Stomach smooth muscle (tissue), 2 donors: ENCODE results near the gene USP6.
A peak's percentile ranks its signal among the peaks of the same experiment; 100 is the strongest.
"Not testable (repeated sequence)": the region's sequence is repeated elsewhere in the genome, so short reads cannot be mapped to it uniquely, and the experiment has no call there.

Experiments
- H3K27ac ChIP-seq: one replicate; pipeline ENCODE4 v1.7.0; 2013; ENCODE audit warnings: mild to moderate bottlenecking, low read length, inconsistent platforms
- H3K27me3 ChIP-seq, 2 donors: one replicate each; pipeline ENCODE4 v1.7.0; 2013; ENCODE audit warnings: low read length in 2 of 2; ENCODE audit not compliant: insufficient read depth in 2 of 2, control insufficient read depth in 1 of 2
- H3K36me3 ChIP-seq, 2 donors: one replicate each; pipeline ENCODE4 v1.7.0; 2013; ENCODE audit warnings: low read length in 2 of 2; ENCODE audit not compliant: control insufficient read depth in 2 of 2, insufficient read depth in 2 of 2
- H3K4me1 ChIP-seq: one replicate; pipeline ENCODE4 v1.7.0; 2013; ENCODE audit warnings: low read length; ENCODE audit not compliant: control insufficient read depth, insufficient read depth
- H3K4me3 ChIP-seq, 2 donors: one replicate each; pipeline ENCODE4 v1.7.0; 2013; ENCODE audit warnings: low read length in 2 of 2
- H3K9ac ChIP-seq, 2 donors: one replicate each; pipeline ENCODE4 v1.7.0; 2013; ENCODE audit warnings: low read length in 2 of 2, mild to moderate bottlenecking in 1 of 2
- H3K9me3 ChIP-seq, 2 donors: one replicate each; pipeline ENCODE4 v1.7.0; 2013; ENCODE audit warnings: low read length in 2 of 2; ENCODE audit not compliant: control insufficient read depth in 2 of 2
- donor health status: healthy.
- donor health status: Pancreatic carcinoma.

The USP6 gene

DNA sequence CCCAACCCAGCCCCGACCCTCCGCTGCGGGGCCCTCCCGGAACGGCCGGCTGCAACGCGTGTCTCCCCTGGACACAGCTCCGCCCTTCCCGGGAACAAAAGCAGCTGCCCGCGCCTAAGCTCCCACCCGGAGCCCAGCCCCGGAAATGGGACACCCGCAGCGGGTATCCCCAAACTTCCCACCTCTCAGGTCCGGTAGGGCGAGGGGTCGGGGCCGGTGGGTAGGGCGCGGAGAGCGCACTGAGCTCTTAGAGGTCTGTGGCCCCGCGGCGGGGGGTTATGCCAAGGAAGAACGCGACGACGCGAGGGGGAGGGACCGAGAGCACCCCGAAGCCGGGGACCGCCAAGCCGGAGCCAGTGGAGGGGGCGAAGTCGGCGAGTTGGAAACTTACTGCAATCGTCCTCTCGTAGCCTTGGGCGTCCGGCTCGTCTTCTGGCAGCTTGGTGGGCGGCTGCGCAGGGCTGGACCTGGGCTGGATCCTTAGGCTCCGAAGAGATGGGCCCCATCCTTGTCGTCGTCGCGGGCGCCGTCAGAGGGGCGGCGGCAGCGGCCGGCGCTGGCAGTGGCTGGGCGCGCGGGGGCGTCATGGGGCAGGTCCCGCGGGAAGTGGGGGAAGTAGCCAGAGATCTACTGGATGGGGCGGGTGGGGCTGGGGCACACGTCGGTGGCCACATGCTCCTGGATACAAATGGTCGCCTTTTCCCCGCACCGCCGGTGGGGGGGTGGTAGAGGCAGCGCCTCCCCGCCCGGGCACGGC is 6.9 kb downstream of the USP6 start:
- Histone ChIP-seq H3K9me3 (no peaks in the 10 kb centered on the region), H3K27me3 (peaks cover 4 to 18% of the 10 kb centered on the region in 2 donors), H3K36me3 (no peaks in the 10 kb centered on the region), H3K9ac (peak overlapping the region; percentile 47 to 59), H3K4me1 (peaks cover 9% of the 10 kb centered on the region), H3K27ac (no peak overlapping the region), H3K4me3 (peak overlapping the region; percentile 60 to 72)

DNA sequence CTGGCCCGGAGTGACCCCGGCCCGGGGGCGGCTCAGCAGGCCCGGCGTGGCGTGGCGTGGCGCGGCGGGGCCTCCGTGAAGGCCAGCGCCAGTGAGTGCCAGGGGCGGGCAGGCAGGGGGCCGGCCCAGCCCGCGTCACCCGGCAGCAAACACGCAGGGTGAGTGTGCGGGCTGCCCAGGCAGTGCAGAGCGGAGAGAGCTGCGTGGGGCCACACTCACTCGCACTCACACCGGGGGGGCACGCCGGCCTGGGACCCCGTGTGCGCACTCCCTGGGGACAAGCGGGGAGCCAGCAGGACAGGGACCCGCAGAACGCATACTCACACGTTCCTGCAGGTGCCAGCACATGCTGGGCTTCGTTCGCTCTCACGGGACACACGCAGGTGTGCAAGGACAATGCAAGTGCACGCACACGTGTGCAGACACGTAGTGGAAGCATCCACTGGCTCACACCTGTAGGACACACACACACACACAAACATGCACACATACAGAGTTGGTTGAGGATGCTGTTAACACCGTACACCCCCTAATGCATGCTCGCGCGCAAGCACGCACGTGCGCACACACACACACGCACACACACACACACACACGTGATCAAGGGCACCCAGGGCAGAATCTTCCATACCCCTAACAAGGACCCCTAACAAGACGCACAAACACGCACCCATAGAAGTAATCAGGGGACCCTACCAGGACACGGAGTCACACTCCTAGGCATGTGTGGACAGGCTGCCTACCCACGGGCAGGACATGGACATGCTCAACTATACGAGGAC is 7.7 kb downstream of the USP6 start:
- Histone ChIP-seq H3K27ac (no peak overlapping the region), H3K36me3 (no peaks in the 10 kb centered on the region), H3K4me1 (peaks cover 9% of the 10 kb centered on the region), H3K4me3 (peak overlapping the region in 1 of 2 donors; percentile 72), H3K9ac (no peak overlapping the region), H3K9me3 (no peaks in the 10 kb centered on the region), H3K27me3 (peaks cover 4 to 13% of the 10 kb centered on the region in 2 donors)

DNA sequence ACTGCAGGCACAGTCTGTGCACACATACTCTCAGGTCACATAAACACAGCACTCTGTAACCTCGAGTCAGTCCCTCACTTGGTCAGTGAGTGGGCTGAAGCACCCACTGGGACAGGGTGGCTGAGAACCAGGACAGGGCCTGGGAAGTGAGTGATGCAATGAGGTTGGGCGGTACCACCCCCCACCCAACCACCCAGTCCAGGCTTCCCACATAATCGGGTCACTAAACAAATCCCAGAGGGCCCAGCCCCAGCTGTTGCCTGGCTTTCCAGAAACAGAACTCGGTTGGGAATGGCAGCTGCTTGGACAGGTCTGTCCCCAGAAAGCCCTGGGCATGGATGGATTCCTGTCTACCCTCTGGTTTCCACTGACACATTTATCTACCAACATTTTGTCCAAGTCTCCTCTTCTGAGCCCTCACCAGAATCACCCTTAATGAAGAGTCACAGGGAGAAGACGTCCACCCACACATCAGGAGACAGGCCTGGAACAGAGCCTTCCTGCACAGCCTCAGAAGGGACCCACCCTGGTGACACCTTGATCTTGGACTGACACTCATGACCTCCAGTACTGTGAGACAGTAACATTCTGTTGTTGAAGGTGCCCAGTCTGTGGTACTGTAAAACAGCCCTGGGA is 8.4 kb downstream of the USP6 start:
- peaks cover 4 to 13% of the 10 kb centered on the region in 2 donors for H3K27me3 ChIP-seq
- not testable (repeated sequence) for H3K9me3 ChIP-seq, H3K9ac ChIP-seq, H3K4me3 ChIP-seq, H3K4me1 ChIP-seq, H3K27ac ChIP-seq, H3K36me3 ChIP-seq

DNA sequence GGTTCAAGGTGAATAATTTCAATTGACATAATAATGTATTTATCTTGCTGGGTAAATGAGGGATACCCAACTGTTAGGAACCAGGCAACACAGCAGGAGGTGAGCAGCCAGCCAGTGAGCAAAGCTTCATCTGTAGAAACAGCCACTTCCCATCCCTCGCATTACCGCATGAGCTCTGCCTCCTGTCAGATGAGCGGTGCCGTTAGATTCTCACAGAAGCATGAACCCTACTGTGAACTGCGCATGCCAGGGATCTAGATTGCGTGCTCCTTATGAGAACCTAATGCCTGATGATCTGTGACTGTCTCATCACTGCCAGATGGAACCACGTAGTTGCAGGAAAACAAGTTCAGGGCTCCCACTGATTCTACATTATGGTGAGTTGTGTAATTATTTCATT is 9.1 kb downstream of the USP6 start:
- not testable (repeated sequence) for H3K9me3 ChIP-seq, H3K9ac ChIP-seq, H3K36me3 ChIP-seq, H3K4me3 ChIP-seq, H3K27ac ChIP-seq, H3K4me1 ChIP-seq
- H3K27me3 ChIP-seq: peaks cover 4 to 13% of the 10 kb centered on the region in 2 donors

DNA sequence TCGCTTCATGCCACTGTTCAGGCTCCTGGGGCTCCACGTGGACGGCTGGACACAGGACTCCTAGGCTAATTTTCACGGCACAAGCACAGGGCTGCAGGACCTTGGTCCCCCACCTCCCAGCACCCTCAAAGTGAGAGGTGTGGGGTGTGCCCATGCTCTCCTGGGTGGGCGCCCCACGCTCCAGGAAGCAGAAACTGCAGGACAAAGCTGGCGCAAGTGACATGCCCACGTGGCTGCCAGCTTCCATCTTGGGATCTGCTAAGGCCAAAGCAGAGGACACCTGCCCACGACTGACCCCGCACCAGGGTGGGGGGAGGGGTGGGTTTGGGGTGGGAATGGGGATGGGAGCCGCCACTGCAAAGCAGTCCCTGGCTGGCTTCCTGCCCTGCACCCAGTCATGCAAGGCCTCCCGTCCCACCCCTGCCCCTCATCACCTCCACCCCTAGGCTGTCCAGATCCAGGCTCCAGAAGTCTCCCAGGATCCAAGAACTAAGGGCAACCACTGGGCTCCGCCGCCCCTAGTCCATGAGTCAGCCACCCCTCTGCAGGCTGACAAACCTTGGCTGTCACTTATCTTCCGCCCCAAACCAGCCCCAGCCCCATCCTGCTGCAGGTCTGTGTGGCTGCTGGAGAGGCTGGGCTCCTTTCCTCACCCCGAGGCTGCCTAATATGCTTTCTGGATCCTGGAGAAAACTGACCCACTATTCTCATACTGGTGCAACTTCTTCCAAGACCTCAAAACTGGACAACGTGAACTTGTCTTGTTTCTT is 11.1 kb downstream of the USP6 start:
- peaks cover 4 to 8% of the 10 kb centered on the region in 2 donors for H3K27me3 ChIP-seq
- H3K27ac ChIP-seq: no peak overlapping the region
- H3K36me3 ChIP-seq: no peaks in the 10 kb centered on the region
- no peak overlapping the region for H3K9ac ChIP-seq
- no peaks in the 10 kb centered on the region for H3K9me3 ChIP-seq
- no peak overlapping the region for H3K4me3 ChIP-seq
- H3K4me1 ChIP-seq: peaks cover 9% of the 10 kb centered on the region

DNA sequence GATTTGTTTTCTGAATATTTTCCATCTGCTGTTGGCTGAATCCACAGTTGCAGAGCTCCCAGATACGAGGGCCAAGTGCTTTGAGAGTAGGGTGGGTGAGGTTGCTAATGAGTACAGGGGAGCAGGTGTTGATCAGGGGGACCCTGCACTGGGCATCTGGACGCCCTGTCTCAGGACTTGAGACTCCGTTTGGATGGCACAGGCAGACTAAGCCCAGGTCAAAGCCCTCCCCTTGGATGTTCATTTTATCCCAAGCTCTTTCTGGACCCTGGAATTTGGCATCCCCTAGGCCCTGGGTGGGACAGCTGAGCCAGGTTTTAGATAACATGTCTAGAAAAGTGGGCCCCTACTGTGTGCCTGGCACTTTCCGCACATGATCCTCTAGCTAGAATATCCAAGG is 12.1 kb downstream of the USP6 start:
- Histone ChIP-seq H3K27ac (no peak overlapping the region), H3K36me3 (no peaks in the 10 kb centered on the region), H3K4me3 (no peak overlapping the region), H3K4me1 (peaks cover 4% of the 10 kb centered on the region), H3K9ac (no peak overlapping the region), H3K9me3 (no peaks in the 10 kb centered on the region), H3K27me3 (peaks cover 4 to 8% of the 10 kb centered on the region in 2 donors)

DNA sequence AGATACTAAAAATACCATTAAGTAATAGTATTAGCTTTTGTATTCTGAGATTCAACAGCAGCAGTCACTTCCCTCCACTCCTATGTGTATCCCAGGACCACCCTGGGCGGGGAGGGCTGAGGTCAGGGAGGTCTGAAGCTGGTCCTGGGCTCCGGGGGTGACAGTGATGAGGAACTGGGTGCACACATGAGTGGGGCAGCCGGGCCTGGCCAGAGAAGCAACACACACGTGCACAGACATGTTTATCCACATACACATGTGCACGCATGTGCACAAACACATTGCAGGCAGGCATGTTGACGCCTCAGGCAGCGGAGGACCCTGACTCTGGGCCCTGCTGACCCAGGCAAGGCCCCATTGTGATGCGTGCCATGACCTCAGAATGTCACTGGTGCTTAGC is 12.6 kb downstream of the USP6 start:
- H3K9me3 ChIP-seq, H3K4me3 ChIP-seq, H3K9ac ChIP-seq, H3K27ac ChIP-seq, H3K27me3 ChIP-seq, H3K4me1 ChIP-seq, H3K36me3 ChIP-seq: not testable (repeated sequence)

DNA sequence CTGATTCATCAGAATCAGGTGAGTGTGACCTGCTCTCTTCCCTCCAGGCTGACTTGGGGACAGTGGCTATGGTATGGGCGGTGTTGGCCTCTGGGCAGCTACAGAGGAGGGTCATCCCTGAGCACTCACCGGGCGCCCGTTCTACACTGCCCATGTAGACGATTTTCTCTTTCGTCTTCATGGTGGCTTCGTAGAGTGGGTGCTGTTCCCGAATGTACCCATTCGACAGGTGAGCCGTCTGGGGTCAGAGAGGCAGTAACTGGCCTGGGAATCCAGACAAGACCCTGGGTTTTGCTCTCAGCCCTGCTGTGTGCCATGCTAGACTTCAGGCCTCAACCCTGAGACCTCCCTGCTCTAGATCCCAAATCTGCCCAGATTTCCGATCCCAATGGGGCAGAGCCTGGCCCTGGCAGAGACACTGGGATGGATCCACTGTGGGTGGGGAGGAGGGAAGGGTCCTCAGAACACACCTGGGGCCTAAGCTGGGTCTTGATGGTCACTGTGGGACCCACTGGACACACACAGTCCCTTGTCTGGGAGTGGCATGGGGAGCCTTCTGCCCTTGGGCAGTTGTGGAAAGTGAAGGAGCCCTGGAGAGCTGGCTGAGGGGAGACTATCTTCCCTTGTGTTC is 13.2 kb downstream of the USP6 start:
- Histone ChIP-seq H3K27me3 (peaks cover 0 to 3% of the 10 kb centered on the region in 2 donors), H3K27ac (no peak overlapping the region), H3K9ac (no peak overlapping the region), H3K9me3 (no peaks in the 10 kb centered on the region), H3K4me1 (no peaks in the 10 kb centered on the region), H3K36me3 (no peaks in the 10 kb centered on the region), H3K4me3 (no peak overlapping the region)

DNA sequence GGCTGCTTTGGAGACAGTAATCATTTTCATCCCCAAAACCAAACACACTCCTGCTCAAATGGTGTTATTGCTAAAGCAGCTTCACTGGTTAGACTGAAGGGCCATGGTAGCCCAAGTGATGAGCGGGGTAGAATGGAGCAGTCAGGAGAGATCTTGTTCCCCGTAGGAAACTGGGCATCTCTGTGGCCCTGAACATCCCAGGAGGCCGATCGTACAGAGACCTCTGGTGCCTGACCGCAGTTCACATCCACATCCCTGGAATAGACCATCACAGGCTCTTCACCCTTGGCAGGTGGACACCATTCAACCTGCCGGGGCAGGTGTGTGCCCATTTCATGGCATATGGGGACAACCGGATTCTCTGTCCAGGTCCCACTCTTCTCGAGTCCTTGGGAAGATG is 13.9 kb downstream of the USP6 start:
- not testable (repeated sequence) for H3K9ac ChIP-seq, H3K27ac ChIP-seq, H3K9me3 ChIP-seq, H3K4me3 ChIP-seq, H3K36me3 ChIP-seq, H3K27me3 ChIP-seq, H3K4me1 ChIP-seq

DNA sequence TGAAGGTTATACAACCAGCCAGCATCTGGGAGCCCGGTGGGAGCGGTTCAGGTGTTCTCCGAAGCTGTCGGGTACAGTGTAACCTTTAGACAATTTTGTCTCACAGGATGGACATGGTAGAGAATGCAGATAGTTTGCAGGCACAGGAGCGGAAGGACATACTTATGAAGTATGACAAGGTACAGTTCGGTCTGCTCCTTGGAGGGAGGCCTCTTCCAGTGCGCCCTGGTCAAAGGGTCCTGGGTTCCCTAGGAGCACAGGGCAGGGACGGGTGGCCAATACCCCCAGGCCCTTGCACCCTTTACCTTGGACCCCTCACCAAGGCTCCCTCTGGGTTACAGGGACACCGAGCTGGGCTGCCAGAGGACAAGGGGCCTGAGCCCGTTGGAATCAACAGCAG is 14.4 kb downstream of the USP6 start:
- not testable (repeated sequence) for H3K27ac ChIP-seq, H3K9ac ChIP-seq, H3K27me3 ChIP-seq, H3K4me1 ChIP-seq, H3K36me3 ChIP-seq, H3K4me3 ChIP-seq, H3K9me3 ChIP-seq
